ENCODE data around the gene AHSP.
"Not testable (repeated sequence)": the region's sequence is repeated elsewhere in the genome, so short reads cannot be mapped to it uniquely, and the experiment has no call there.

The AHSP gene

GRCh38 chr16:31501226-31501965 is 26.3 kb upstream of the AHSP start:
- no peak for DNase-seq (ENCODE audit: low spot score)

- DNase-seq (ENCODE audit: low spot score), result no peak
Measured at GRCh38 chr16:31501966-31502348, 25.7 kb upstream of the AHSP start.

DNA sequence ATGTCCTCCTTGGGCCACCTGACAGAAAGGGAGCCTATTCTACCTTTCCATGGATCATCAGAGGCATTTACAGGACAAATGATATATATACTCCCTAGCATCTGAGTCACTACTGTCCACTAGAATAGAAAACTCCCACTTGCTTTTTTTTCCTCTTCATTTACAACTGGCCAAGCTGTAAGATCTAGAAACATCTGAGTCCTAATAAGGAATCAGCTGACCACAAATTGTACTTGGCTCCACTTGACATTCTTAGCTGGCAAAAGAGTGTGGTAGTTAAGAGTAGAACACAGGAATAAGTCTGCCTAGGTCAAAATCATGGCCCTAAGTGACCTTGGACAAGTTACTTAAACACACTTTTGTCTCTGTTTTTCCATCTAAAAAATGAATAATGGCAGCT is 24.7 kb upstream of the AHSP start:
- DNase-seq (ENCODE audit: low spot score), result peak; percentile 50

- not testable (repeated sequence) for DNase-seq (ENCODE audit: low spot score)
Measured at GRCh38 chr16:31503555-31503954, 24.1 kb upstream of the AHSP start.

DNA sequence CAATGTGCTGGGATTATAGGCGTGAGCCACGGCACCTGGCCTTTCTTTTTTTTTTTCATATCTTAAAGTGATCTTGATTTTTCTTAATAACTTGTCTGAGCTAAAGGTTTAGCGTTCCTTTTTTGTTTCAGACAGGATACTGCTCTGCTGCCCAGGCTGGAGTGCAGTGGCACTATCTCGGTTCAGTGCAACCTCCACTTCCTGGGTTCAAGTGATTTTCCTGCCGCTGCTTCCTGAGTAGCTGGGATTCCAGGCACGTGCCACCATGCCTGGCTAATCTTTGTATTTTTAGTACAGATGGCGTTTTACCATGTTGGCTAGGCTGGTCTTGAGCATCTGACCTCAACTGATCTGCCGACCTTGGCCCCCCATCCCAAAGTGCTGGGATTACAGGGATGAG is 23.5 kb upstream of the AHSP start:
- DNase-seq (ENCODE audit: low spot score), result no peak

GRCh38 chr16:31505483-31505882 is 22.2 kb upstream of the AHSP start:
- DNase-seq (ENCODE audit: low spot score), result no peak

GRCh38 chr16:31507617-31507928 is 20.1 kb upstream of the AHSP start:
- DNase-seq (ENCODE audit: low spot score), result no peak

GRCh38 chr16:31507929-31508705 is 19.6 kb upstream of the AHSP start, which contains the start of gene RUSF1:
Gene RUSF1 (minus strand): TSS chr16:31508391. CDS start chr16:31508373, 18 bp downstream.
- DNase-seq (ENCODE audit: low spot score), result peak; percentile 89

- DNase-seq (ENCODE audit: low spot score), result peak; percentile 37
Measured at GRCh38 chr16:31508706-31509195, 18.9 kb upstream of the AHSP start.

DNA sequence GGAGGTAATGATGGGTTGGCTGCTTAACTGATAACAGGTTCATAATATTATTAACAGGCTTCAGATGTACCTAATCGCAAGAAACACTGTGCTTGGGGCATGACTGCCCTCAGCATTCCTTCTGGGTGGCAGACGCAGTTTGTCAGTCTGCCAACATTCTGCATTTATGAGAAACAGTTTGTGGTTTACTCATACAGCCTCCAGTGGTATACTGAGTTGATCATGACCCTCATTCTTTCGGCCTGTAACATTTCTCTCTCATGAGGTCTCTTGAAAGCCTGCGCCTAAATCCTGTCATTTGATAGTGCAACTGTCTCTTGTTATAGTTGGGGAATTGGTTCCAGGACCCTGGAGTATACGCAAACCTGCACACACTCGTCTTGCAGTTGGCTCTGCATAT is 14.6 kb upstream of the AHSP start:
- DNase-seq (ENCODE audit: low spot score), result peak; percentile 63

DNA sequence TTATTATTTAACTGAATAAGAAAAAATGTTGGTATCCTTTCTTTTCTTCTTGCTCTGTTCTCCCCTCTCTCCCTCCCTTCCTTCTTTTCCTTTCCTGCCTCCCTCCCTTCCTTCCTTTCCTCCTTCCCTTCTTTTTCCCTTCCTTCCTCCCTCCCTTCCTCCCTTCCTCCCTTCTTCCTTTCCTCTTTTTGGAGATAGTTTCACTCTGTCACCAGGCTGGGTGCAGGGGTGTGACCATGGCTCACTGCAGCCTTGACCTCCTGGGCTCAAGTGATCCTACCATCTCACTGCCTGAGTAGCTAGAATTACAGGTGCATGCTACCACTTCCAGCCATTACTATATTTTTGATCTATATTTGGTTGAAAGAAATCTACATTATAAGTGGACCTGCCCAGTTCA is 13.8 kb upstream of the AHSP start:
- DNase-seq (ENCODE audit: low spot score), result no peak

DNA sequence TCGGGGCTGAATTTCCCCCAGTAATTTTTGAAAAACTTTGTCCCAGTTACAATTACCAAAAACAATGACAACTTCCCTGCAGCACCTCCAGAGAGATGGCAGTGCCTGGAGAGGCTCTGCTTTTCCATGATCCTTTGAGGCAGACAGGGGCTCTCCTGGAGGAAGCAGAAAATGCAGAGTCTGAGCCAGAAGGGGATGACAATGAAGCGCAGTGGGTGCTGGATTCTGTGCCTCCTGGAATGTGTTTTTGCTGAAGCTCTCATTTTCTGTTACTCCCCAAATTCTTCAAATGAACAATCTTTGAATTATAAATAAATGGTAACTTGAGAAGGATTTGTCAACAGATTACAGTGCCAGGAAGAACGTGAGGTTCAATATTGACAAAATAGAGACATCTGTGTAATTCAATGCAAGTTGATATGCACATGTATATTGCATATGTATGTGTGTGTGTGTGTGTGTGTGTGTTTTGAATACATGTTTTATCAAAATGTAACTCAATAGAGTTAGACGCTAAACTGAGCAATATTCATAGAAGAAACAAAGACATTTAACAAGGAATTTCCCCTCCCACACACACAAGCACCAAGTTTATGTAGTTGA is 9.8 kb upstream of the AHSP start:
- DNase-seq (ENCODE audit: low spot score), result no peak

GRCh38 chr16:31519759-31520431 is 7.8 kb upstream of the AHSP start:
- no peak for DNase-seq (ENCODE audit: low spot score)

- DNase-seq (ENCODE audit: low spot score), result no peak
Measured at GRCh38 chr16:31521368-31521767, 6.3 kb upstream of the AHSP start.

- DNase-seq (ENCODE audit: low spot score), result no peak
Measured at GRCh38 chr16:31522071-31522470, 5.6 kb upstream of the AHSP start.

DNA sequence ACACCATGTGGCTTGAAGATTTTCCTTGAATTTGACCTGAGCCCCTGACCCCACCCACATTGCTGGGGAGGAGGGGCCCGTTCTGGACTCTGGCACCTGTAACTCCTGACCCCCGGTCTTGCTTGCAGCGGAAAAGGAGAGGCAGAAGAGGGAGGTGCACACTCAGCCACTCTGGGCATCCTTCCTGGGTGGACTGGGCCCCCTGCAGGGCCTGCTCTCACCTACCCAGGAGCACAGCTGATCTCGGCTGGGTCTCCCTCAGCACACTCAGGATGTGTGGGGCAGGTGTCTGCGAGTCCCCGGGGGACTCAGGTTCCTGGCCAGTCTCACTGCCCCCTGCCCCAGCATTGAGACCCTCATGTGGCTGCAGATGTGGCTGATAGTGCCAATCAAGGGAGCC is 3.9 kb upstream of the AHSP start:
- not testable (repeated sequence) for DNase-seq (ENCODE audit: low spot score)

DNA sequence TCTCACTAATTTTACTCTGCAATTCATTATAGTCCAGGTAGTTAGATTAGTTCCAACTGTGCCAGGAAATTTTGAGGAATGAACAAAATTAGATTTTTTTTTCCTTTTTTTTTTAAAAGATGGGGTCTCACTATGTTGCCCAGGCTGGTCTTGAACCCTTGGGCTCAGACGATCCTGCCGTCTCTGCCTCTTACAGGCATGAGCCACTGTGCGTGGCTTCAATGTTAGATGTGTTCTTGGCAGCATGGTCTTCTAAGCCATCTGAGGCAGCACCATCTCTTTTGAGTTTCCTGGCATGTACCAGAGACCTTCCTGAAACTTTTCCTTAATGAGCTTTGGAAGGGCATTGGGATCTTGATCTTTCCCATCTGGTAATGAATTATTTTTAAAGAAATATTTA is 2.6 kb upstream of the AHSP start:
- no peak for DNase-seq (ENCODE audit: low spot score)

- DNase-seq (ENCODE audit: low spot score), result no peak
Measured at GRCh38 chr16:31528523-31529107, 915 bp downstream of the AHSP start.

DNA sequence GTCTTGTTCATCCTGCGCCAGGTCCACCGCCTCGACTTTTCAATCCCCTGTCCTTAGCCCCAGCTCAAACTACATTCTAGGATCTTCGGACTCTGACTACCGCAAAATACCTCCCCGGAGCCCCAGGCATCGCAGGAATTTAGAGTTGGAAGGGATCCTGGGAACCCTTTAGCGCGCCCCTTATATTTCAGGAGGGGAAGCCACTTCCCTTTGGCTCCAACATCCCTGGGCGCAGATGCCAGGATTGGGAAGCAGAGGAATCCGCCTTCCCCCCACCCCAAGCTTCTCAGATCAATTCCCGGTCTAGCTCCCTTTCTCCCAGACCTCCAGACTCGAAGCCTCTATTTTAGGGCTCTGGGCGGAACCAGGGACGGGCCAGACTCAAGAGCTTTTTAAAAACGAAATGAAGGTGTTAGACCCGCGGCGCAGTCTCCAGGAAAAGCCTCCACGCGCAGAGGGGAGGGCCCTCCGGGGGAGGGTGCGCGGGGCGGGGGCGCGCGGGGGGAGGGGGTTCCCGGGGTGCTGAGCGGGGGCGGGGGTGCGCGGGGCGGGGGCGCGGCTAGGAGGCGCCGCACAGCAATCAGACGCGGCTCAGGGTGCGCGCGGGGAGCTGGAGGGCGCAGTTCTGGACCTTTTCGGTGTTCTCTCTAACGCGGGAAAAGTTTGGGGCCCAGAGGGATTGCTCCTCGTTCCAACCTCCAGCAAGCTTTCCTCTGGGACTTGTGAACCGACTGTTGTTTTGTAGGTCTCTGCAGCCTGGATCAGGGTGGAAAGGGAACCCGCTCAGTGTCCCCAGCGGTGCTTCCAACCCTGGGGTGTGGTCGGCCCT is 1.6 kb downstream of the AHSP start:
- peak; percentile 67 for DNase-seq (ENCODE audit: low spot score)

GRCh38 chr16:31529937-31530312 is 2.2 kb downstream of the AHSP start:
- no peak for DNase-seq (ENCODE audit: low spot score)

GRCh38 chr16:31530405-31530804 is 2.7 kb downstream of the AHSP start:
- DNase-seq (ENCODE audit: low spot score), result no peak

Measured in AG08395 (cell line).